HL-60 (cell line): ENCODE measurements around the gene CAMK2D.

Source experiments
- DNase-seq, 2 experiments: peaks; one replicate each; pipeline ENCODE4 v3.0.0-alpha.2; 2010 to 2020; ENCODE audit warnings: low read depth in 1 of 2, low spot score in 1 of 2
- H3K27ac ChIP-seq: fragments of 250-450 bp; sonication (Bioruptor Pico); replicated peaks from 2 replicates; pipeline ENCODE4 v1.5.1; 2020; ENCODE audit warnings: mild to moderate bottlenecking, moderate library complexity
- H3K27me3 ChIP-seq: fragments of 250-450 bp; sonication (Bioruptor Pico); 2 replicates; pipeline ENCODE4 v1.5.1; 2021; ENCODE audit warnings: mild to moderate bottlenecking, moderate library complexity; ENCODE audit not compliant: insufficient read depth, poor library complexity, severe bottlenecking
- H3K4me3 ChIP-seq: replicated peaks from 2 replicates; pipeline ENCODE4 v1.5.1; 2011; ENCODE audit warnings: mild to moderate bottlenecking, control low read depth, low read length; ENCODE audit not compliant: insufficient read depth
- GABPA ChIP-seq: IDR thresholded peaks from 2 replicates; pipeline ENCODE4 v1.6.1; 2012; ENCODE audit warnings: low read depth
- POLR2AphosphoS5 ChIP-seq: IDR thresholded peaks from 2 replicates; pipeline ENCODE4 v1.6.1; 2012; ENCODE audit warnings: low read depth
- SPI1 ChIP-seq: IDR thresholded peaks from 2 replicates; pipeline ENCODE4 v1.6.1; 2012; ENCODE audit warnings: low read depth, mild to moderate bottlenecking, borderline replicate concordance
- TF ChIP-seq, protein P1 (sequence below): IDR thresholded peaks from one replicate; pipeline ENCODE4 v1.5.1; 2011; ENCODE audit warnings: low read length, control low read depth, inconsistent platforms; ENCODE audit not compliant: insufficient read depth
- TF ChIP-seq, protein P2 (sequence below): IDR thresholded peaks from 2 replicates; pipeline ENCODE4 v1.6.1; 2012; ENCODE audit warnings: low read depth; ENCODE audit not compliant: insufficient replicate concordance

CAMK2D gene

GRCh38 chr4:113444386-113444785 lies 317.2 kb downstream of the CAMK2D start:
- Histone ChIP-seq H3K27me3 (no peaks in the 10 kb centered on the region), H3K27ac (no peak overlapping the region), H3K4me3 (no peak overlapping the region)
- no peak for DNase-seq
- TF ChIP-seq POLR2AphosphoS5 (no peak), SPI1 (no peak), GABPA (no peak)
- TF ChIP-seq, protein P1, sequence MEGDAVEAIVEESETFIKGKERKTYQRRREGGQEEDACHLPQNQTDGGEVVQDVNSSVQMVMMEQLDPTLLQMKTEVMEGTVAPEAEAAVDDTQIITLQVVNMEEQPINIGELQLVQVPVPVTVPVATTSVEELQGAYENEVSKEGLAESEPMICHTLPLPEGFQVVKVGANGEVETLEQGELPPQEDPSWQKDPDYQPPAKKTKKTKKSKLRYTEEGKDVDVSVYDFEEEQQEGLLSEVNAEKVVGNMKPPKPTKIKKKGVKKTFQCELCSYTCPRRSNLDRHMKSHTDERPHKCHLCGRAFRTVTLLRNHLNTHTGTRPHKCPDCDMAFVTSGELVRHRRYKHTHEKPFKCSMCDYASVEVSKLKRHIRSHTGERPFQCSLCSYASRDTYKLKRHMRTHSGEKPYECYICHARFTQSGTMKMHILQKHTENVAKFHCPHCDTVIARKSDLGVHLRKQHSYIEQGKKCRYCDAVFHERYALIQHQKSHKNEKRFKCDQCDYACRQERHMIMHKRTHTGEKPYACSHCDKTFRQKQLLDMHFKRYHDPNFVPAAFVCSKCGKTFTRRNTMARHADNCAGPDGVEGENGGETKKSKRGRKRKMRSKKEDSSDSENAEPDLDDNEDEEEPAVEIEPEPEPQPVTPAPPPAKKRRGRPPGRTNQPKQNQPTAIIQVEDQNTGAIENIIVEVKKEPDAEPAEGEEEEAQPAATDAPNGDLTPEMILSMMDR, result no peak
- TF ChIP-seq, protein P2, sequence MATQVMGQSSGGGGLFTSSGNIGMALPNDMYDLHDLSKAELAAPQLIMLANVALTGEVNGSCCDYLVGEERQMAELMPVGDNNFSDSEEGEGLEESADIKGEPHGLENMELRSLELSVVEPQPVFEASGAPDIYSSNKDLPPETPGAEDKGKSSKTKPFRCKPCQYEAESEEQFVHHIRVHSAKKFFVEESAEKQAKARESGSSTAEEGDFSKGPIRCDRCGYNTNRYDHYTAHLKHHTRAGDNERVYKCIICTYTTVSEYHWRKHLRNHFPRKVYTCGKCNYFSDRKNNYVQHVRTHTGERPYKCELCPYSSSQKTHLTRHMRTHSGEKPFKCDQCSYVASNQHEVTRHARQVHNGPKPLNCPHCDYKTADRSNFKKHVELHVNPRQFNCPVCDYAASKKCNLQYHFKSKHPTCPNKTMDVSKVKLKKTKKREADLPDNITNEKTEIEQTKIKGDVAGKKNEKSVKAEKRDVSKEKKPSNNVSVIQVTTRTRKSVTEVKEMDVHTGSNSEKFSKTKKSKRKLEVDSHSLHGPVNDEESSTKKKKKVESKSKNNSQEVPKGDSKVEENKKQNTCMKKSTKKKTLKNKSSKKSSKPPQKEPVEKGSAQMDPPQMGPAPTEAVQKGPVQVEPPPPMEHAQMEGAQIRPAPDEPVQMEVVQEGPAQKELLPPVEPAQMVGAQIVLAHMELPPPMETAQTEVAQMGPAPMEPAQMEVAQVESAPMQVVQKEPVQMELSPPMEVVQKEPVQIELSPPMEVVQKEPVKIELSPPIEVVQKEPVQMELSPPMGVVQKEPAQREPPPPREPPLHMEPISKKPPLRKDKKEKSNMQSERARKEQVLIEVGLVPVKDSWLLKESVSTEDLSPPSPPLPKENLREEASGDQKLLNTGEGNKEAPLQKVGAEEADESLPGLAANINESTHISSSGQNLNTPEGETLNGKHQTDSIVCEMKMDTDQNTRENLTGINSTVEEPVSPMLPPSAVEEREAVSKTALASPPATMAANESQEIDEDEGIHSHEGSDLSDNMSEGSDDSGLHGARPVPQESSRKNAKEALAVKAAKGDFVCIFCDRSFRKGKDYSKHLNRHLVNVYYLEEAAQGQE, result no peak

GRCh38 chr4:113442826-113443225 lies 318.7 kb downstream of the CAMK2D start:
- no peak for DNase-seq
- no peak overlapping the region for H3K27ac ChIP-seq
- TF ChIP-seq, protein P1, result no peak
- no peak for TF ChIP-seq GABPA
- TF ChIP-seq SPI1, result no peak
- TF ChIP-seq, protein P2, result no peak
- no peak overlapping the region for H3K4me3 ChIP-seq
- no peaks in the 10 kb centered on the region for H3K27me3 ChIP-seq

DNA sequence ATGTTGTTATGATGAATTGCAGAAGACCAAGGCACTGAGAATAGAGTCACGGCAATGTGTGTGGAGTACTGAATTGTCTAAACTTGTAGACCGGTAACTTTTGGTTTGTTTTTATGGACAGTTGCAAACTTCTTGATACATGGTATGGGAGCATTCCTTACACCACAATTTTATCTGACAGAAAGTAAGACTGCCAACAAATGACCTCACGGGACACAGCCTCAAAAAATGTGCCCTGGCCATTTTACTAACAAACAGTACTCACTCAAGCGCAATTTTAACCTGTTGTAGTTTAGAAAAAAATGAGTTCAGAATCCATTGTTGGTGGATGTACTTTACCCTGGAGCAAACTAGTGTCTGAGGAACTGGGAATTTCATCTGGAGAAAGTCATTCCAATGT lies 321.2 kb downstream of the CAMK2D start:
- Histone ChIP-seq H3K4me3 (no peak overlapping the region), H3K27me3 (no peaks in the 10 kb centered on the region), H3K27ac (no peak overlapping the region)
- no peak for DNase-seq
- TF ChIP-seq SPI1, result no peak
- TF ChIP-seq GABPA, result no peak
- TF ChIP-seq, protein P2, result no peak
- TF ChIP-seq, protein P1, result no peak
- TF ChIP-seq POLR2AphosphoS5, result no peak
